ENCODE measurements around the gene SF3B5.
"Not testable (repeated sequence)": the region's sequence is repeated elsewhere in the genome, so short reads cannot be mapped to it uniquely, and the experiment has no call there.

The SF3B5 gene

DNA sequence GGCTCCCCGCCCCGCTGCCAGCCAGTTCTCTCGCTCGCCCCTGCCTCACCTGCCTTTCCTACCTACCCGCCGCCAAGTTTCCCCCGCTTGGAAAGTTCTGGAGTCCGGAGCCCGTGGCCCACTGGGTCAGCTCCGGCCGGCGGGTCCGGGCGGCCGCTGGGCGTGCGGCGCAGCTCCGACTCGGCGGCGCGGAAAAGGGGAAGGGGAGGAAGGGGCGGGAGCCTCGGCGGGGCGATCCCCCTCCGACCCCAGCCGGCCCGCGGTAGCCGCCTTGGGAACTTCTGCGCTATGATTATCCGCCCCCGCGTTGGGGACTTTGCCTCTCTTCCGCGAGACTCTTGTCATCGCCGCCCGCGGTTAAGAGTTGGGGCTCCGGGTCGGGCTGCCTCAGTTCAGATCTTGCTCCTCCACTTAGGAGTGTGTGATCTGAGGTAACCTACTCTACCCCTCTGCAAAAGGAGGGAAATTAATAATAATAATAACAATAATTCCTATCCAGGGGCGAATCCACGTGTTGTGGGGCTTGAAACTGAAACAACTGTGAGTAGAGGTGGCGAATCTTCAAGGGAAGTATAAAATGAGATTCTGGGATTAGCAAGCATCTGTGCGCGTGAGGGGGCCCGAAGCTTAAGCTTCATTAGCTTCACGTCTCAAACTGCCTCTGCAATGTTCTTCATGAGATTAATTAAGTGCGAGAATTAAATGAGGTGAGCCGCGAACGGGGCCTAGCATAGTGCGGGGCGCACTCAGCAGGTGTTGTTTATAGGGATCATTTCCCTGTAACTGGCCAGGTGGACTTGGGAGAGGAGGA, 30.8 kb downstream of the SF3B5 start:
- no peak for DNase-seq (ENCODE audit: insufficient read length, low spot score)
- no peak for TF ChIP-seq POLR2A (IDR thresholded peaks at IDR 0.05; ENCODE audit: low read depth, low read length)
- FAIRE-seq: no peak

DNA sequence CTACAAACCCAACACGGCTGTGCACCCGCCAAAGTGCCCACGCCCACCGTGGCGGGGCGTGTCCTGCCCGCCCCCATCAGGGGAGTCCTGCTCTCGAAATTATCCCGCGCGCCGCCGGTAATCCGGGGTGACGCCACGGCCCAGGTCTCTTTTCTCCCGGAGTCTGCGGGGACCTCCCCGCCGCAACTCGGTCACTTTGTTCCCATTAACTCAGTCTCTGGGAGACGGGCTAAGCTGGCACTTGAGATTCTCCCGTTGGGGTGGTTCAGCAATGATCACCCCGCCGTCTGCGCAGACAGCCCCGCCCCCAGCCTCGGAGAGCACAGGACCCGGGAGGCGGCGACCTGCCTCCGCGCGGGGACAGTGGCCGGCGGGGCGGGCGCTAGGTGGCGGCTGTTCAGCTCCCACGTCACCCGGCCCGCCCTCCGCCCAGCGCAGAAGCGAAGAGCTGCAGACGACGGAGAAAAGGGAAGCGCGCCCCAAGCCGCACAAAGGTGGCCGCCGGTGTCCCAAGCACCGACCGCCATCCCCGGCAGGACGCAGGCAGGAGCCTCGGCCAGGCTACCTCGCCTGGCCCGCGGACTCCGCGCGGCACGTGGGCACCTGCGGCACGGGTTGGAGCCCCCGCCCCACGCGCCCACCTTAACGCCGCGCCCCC, 31.5 kb downstream of the SF3B5 start:
- FAIRE-seq (no peak), DNase-seq (ENCODE audit: insufficient read length, low spot score) (peak; percentile 23)
- TF ChIP-seq POLR2A (IDR thresholded peaks at IDR 0.05; ENCODE audit: low read depth, low read length): 0 out of 2 replicates have a peak, but pooled peaks have one; percentile 16

DNA sequence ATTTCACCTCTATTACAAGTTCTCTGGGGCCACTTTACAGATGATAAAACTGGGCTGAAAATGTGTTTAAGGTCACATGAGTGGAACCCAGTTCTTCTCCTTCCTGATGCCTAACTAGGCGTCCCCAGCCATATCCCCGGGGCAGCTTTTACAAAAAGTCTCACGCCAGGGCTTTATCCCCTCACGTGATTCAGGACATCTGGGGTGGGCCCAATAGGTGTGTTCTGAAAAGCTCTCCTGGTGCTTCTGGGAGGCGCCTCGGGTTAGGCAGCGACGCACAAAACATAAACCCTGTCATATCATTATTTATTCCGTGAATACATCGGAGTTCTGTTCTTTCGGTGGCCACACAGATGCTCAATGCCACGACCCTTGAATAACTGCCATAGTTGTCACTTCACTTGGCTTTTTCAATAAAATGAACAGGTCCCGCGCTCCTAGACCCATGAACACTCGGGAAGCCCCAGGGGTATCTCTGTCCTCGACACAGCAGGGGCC, 32.1 kb downstream of the SF3B5 start:
- no peak for TF ChIP-seq POLR2A (IDR thresholded peaks at IDR 0.05; ENCODE audit: low read depth, low read length)
- FAIRE-seq (no peak), DNase-seq (ENCODE audit: insufficient read length, low spot score) (no peak)

DNA sequence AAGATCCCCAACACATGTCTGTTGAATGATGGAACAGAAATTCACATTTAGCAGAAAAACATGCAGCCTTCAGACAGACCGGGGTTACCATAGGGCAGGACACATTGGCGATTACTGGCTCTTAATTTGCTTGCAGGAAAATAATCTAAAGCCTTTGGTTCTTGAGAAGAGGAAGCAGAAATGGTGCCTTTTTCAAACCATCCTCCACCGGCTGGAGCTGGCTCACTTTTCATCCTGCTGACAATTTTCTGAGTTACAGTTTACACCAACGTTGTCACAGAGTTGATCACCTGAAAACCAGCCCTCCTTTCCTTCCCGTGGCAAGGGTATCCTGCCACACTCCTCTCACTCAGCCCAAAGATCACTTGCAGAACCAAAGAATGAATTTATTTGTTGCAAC, 32.6 kb downstream of the SF3B5 start:
- FAIRE-seq: no peak
- TF ChIP-seq POLR2A (IDR thresholded peaks at IDR 0.05; ENCODE audit: low read depth, low read length): no peak

DNA sequence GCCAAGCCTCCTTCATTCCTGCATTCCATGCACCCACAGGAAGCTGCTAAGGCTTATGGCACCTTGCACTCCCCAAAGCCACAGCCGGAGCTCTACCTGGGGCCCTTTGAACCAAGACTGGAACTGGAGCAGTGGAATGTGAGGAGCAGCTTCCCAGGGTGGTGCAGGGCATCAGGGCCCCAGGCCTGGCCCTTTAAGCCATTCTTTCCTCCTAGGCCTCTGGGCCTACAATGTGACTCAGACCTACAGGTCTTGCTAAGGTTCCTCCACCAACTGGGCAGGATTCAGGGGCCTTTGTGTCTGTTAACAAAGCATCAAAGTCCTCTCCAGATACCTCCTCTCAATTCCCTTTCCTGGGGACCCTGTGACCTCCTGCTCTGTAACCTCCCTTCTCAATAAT, 36.2 kb downstream of the SF3B5 start:
- DNase-seq (ENCODE audit: insufficient read length, low spot score) (no peak), FAIRE-seq (no peak)
- no peak for TF ChIP-seq POLR2A (IDR thresholded peaks at IDR 0.05; ENCODE audit: low read depth, low read length)

More for the DNA sequence above, 32.6 kb downstream of the SF3B5 start:
- no peak for DNase-seq (ENCODE audit: insufficient read length, low spot score)

DNA sequence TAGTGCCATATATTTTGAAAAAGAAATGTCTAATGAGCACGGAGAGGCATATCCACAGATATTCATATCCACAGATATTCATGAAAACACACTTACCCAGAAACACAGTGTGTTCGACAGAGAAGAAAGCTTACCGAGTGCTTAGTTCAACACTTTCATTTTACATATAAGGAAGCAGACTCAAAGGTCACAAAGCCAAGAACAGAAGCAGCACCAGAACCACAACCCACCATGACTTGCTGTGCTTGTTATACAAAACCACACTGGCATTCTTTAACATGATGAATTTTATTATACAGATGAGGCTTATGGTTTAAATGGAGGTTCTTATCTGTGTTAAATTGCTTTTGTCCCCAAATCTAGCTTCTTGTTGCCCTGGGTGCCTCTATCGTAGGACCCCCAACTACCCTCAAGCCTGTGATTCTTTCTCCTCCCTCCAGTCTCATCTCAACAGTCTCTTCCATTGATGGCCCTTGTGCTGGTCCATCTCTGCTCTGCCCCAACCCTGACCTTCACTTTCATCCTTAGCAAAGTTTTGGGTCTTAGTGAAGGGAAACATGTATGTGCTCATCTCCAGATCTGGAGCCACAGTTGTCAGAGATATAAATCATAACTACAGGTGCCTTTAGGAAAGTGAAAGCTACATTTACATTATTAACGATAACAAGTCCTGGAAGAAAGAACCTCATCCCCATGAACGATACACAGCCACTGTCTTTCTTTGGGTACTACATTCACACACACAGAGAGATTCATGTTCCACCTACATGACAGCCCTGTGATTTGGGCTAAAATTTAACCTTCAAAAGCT, 40.0 kb downstream of the SF3B5 start:
- FAIRE-seq (no peak), DNase-seq (ENCODE audit: insufficient read length, low spot score) (no peak)
- TF ChIP-seq POLR2A (IDR thresholded peaks at IDR 0.05; ENCODE audit: low read depth, low read length): no peak

DNA sequence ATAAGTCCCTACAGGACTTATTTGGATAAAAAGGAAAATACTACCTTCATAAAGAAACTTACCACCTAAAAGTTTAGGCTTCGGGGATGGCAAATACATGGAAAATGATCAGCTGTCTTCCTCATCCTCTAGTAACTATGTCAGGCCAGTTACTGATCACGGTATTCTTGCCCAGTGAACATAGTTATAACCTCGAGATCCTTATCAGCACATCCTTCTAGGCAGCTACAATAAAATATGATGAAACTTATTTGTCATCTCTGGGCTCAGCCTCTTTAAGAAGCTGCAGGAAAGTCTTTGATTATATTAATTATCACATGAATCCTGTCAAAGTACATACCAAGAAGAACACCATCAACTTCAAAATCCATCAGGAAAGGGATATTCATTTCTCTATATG, 41.8 kb downstream of the SF3B5 start:
- DNase-seq (ENCODE audit: insufficient read length, low spot score): no peak
- no peak for FAIRE-seq
- no peak for TF ChIP-seq POLR2A (IDR thresholded peaks at IDR 0.05; ENCODE audit: low read depth, low read length)

DNA sequence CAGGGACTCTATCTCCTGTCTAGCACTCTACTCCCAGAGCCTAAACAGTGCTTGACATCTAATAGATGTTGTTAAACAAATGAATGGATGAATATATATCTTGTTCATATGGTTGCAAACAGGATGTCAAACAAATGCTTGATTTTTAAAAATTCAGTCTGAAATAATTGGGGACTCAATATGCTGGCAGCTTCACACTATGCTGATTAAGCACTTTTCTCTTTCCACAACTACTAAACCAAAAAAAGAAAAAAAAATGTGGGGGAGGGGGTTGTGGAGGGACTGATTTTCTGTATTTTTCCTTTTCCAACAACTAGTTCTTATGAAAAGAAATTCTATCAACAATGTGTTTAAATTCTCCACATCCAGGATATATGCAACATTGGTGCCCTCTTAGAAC, 42.9 kb downstream of the SF3B5 start:
- FAIRE-seq: no peak
- TF ChIP-seq POLR2A (IDR thresholded peaks at IDR 0.05; ENCODE audit: low read depth, low read length): no peak
- DNase-seq (ENCODE audit: insufficient read length, low spot score): no peak

DNA sequence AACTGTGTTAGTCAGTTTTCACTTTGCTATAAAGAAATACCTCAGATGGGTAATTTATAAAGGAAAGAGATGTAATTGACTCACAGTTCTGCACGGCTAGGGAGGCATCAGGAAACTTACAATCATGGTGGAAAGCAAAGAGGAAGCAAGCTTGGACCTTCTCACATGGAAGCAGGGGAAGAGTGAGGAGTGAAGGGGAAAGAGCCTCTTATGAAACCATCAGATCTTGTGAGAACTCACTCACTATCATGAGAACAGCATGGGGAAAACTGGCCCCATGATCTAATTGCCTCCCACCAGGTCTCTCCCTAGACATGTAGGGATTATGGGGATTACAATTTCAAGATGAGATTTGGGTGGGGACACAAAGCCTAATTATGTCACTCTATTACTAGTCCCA, 46.0 kb downstream of the SF3B5 start:
- no peak for DNase-seq (ENCODE audit: insufficient read length, low spot score)
- FAIRE-seq: no peak
- TF ChIP-seq POLR2A (IDR thresholded peaks at IDR 0.05; ENCODE audit: low read depth, low read length): no peak

DNA sequence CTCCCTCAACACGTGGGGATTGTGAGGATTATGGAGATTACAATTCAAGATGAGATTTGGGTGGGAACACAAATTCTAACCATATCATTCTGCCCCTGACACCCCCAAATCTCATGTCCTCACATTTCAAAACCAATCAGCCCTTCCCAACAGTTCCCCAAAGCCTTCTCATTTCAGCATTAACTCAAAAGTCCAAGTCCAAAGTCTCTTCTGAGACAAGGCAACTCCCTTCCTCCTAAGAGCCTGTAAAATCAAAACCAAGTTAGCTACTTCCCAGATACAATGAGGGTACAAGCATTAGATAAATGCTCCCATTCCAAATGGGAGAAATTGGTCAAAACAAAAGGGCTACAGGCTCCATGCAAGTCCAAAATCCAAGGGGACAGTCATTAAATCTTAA, 47.7 kb downstream of the SF3B5 start:
- DNase-seq (ENCODE audit: insufficient read length, low spot score): no peak
- no peak for FAIRE-seq
- no peak for TF ChIP-seq POLR2A (IDR thresholded peaks at IDR 0.05; ENCODE audit: low read depth, low read length)

DNA sequence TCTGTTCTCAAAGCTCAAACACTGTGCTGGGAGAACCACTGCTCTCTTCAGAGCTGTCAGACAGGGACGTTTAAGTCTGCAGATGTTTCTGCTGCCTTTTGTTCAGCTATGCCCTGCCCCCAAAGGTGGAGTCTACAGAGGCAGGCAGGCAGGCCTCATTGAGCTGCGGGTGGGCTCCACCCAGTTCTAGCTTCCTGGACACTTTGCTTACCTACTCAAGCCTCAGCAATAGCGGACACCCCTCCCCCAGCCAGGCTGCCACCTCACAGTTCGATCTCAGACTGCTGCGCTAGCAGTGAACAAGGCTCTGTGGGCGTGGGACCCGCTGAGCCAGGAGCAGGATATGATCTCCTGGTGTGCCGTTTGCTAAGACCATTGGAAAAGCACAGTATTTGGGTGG, 48.7 kb downstream of the SF3B5 start:
- FAIRE-seq; DNase-seq (ENCODE audit: insufficient read length, low spot score): not testable (repeated sequence)

DNA sequence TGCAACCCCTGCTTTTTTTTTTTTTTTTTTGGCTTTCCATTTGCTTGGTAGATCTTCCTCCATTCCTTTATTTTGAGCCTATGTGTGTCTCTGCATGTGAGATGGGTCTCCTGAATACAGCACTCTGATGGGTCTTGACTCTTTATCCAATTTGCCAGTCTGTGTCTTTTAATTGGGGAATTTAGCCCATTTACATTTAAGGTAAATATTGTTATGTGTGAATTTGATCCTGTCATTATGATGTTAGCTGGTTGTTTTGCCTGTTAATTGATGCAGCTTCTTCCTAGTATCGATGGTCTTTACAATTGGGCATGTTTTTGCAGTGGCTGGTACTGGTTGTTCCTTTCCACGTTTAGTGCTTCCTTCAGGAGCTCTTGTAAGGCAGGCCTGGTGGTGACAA, 50.4 kb downstream of the SF3B5 start:
- DNase-seq (ENCODE audit: insufficient read length, low spot score); FAIRE-seq: not testable (repeated sequence)
